ENCODE measurements around the gene NWD2. TPM values are rescaled to one million over a fixed set of nuclear protein-coding genes. Genes with fewer than 3 reads are reported as not detected.

Gene NWD2
- total RNA-seq, 4 donors from 2014 or later = 0.16 to 2.1 (median 0.61) TPM

- WGBS = 83% methylated on average over 2 of the region's 2 CpGs
- H3K4me1 ChIP-seq = no peaks in the 10 kb centered on the region
- DNase-seq (ENCODE audit: low spot score in 2 of 2) = no peak
- H3K4me3 ChIP-seq = no peak overlapping the region
- H3K36me3 ChIP-seq = no peaks in the 10 kb centered on the region
- no peaks in the 10 kb centered on the region for H3K9me3 ChIP-seq
- no peak for TF ChIP-seq EP300 (IDR thresholded peaks at IDR 0.05)
- TF ChIP-seq, protein P1, sequence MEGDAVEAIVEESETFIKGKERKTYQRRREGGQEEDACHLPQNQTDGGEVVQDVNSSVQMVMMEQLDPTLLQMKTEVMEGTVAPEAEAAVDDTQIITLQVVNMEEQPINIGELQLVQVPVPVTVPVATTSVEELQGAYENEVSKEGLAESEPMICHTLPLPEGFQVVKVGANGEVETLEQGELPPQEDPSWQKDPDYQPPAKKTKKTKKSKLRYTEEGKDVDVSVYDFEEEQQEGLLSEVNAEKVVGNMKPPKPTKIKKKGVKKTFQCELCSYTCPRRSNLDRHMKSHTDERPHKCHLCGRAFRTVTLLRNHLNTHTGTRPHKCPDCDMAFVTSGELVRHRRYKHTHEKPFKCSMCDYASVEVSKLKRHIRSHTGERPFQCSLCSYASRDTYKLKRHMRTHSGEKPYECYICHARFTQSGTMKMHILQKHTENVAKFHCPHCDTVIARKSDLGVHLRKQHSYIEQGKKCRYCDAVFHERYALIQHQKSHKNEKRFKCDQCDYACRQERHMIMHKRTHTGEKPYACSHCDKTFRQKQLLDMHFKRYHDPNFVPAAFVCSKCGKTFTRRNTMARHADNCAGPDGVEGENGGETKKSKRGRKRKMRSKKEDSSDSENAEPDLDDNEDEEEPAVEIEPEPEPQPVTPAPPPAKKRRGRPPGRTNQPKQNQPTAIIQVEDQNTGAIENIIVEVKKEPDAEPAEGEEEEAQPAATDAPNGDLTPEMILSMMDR (IDR thresholded peaks at IDR 0.05) = no peak
- no peak for TF ChIP-seq POLR2AphosphoS5 (IDR thresholded peaks at IDR 0.05)
- no peak for TF ChIP-seq POLR2A (IDR thresholded peaks at IDR 0.05)
- no peaks in the 10 kb centered on the region for H3K27me3 ChIP-seq
- no peak overlapping the region for H3K27ac ChIP-seq
Measured at GRCh38 chr4:37422638-37423037, 178.1 kb downstream of the NWD2 start.

GRCh38 chr4:37423310-37423709 is 178.8 kb downstream of the NWD2 start:
- no peak overlapping the region for H3K4me3 ChIP-seq
- no peak for DNase-seq (ENCODE audit: low spot score in 2 of 2)
- no peaks in the 10 kb centered on the region for H3K27me3 ChIP-seq
- WGBS = 87% methylated on average over 5 of the region's 5 CpGs
- H3K36me3 ChIP-seq = no peaks in the 10 kb centered on the region
- no peaks in the 10 kb centered on the region for H3K9me3 ChIP-seq
- TF ChIP-seq POLR2A (IDR thresholded peaks at IDR 0.05) = no peak
- no peak for TF ChIP-seq EP300 (IDR thresholded peaks at IDR 0.05)
- TF ChIP-seq, protein P1 (IDR thresholded peaks at IDR 0.05) = no peak
- no peak for TF ChIP-seq POLR2AphosphoS5 (IDR thresholded peaks at IDR 0.05)
- no peaks in the 10 kb centered on the region for H3K4me1 ChIP-seq
- no peak overlapping the region for H3K27ac ChIP-seq

GRCh38 chr4:37424753-37425152 is 180.2 kb downstream of the NWD2 start:
- Histone ChIP-seq H3K9me3 (no peaks in the 10 kb centered on the region), H3K27me3 (no peaks in the 10 kb centered on the region), H3K4me3 (no peak overlapping the region), H3K36me3 (no peaks in the 10 kb centered on the region), H3K4me1 (no peaks in the 10 kb centered on the region), H3K27ac (no peak overlapping the region)
- TF ChIP-seq EP300 (IDR thresholded peaks at IDR 0.05) = no peak
- TF ChIP-seq POLR2AphosphoS5 (IDR thresholded peaks at IDR 0.05) = no peak
- TF ChIP-seq, protein P1 (IDR thresholded peaks at IDR 0.05) = no peak
- TF ChIP-seq POLR2A (IDR thresholded peaks at IDR 0.05) = no peak
- DNase-seq (ENCODE audit: low spot score in 2 of 2) = no peak

DNA sequence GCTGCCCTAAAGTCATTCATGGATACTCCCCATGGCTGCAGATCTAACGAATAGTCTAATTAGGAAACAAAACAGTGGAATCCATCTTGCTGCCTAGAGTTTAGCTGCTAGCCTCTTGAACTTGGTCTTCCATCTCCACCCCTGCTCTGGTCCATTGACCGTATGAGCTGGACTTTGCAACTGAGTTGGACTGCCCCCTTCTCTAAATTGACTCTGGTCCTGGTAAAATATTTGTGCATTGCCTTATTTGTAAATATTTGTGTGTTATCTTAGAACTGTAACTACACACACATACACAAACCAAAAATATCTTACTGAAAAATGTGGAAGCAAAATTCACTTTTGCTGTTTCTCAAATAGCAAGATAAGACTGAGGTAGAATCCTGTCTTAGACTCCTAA is 181.3 kb downstream of the NWD2 start:
- no peaks in the 10 kb centered on the region for H3K4me1 ChIP-seq
- WGBS = 88% methylated on average over 2 of the region's 2 CpGs
- no peak for TF ChIP-seq POLR2AphosphoS5 (IDR thresholded peaks at IDR 0.05)
- TF ChIP-seq POLR2A (IDR thresholded peaks at IDR 0.05) = no peak
- TF ChIP-seq EP300 (IDR thresholded peaks at IDR 0.05) = no peak
- TF ChIP-seq, protein P1 (IDR thresholded peaks at IDR 0.05) = no peak
- no peak for DNase-seq (ENCODE audit: low spot score in 2 of 2)
- no peaks in the 10 kb centered on the region for H3K36me3 ChIP-seq
- H3K4me3 ChIP-seq = no peak overlapping the region
- H3K27ac ChIP-seq = no peak overlapping the region
- H3K27me3 ChIP-seq = no peaks in the 10 kb centered on the region
- no peaks in the 10 kb centered on the region for H3K9me3 ChIP-seq

- 92% methylated on average over 2 of the region's 2 CpGs for WGBS
- H3K4me3 ChIP-seq = no peak overlapping the region
Measured at GRCh38 chr4:37427193-37427592, 182.7 kb downstream of the NWD2 start.

More at GRCh38 chr4:37427193-37427592, 182.7 kb downstream of the NWD2 start:
- Histone ChIP-seq H3K36me3 (no peaks in the 10 kb centered on the region), H3K27ac (no peak overlapping the region), H3K4me1 (no peaks in the 10 kb centered on the region), H3K9me3 (no peaks in the 10 kb centered on the region), H3K27me3 (no peaks in the 10 kb centered on the region)
- TF ChIP-seq, protein P1 (IDR thresholded peaks at IDR 0.05) = no peak
- TF ChIP-seq EP300 (IDR thresholded peaks at IDR 0.05) (no peak), POLR2AphosphoS5 (IDR thresholded peaks at IDR 0.05) (no peak), POLR2A (IDR thresholded peaks at IDR 0.05) (no peak)
- no peak for DNase-seq (ENCODE audit: low spot score in 2 of 2)
